ENCODE data around the gene INPP4A.

DNA sequence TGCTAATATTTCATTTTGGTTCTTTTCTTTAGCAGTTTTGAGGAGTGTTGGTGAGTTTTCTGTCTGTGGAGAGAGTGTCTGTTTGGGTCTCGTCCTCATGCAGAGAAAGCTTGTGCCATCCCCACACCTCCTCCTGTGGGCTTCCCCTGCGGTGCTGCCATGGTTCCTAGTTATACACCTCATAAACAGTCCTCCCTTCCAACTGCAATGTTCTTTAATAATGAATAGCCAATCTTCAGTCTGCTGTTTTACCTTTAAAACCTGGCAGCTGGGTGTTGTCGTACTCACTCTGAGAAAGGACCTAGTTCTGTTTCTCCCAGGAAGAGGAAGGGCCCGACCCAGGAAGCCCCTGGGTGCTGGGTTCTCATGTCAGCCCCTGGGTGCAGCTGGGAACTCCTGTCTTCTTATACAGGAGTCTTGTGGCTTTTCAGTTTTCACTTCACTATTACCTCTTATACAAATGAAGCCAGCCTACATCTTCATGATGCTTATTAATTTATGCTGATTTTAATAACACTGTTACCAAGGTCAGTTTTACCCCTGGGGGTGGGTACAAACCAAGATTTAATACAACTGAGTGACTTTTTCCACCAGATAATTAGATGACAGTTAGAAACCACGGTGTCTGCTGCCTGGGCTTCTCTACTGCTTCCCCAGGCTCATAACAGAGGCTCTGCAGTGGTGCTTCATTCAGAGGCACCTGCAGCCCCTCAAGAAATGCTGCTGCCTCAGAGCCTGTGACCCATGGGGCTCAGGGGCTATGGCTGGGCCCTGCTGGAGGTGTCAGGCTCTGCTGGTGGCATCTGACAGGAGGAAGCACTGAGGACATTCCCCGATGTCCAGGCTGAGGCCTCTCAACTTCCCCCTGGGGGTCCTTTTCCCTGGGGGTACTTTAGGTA is 104.5 kb downstream of the INPP4A start:
- no peak for TF ChIP-seq POLR2A (IDR thresholded peaks at IDR 0.05)
- TF ChIP-seq, protein P1, sequence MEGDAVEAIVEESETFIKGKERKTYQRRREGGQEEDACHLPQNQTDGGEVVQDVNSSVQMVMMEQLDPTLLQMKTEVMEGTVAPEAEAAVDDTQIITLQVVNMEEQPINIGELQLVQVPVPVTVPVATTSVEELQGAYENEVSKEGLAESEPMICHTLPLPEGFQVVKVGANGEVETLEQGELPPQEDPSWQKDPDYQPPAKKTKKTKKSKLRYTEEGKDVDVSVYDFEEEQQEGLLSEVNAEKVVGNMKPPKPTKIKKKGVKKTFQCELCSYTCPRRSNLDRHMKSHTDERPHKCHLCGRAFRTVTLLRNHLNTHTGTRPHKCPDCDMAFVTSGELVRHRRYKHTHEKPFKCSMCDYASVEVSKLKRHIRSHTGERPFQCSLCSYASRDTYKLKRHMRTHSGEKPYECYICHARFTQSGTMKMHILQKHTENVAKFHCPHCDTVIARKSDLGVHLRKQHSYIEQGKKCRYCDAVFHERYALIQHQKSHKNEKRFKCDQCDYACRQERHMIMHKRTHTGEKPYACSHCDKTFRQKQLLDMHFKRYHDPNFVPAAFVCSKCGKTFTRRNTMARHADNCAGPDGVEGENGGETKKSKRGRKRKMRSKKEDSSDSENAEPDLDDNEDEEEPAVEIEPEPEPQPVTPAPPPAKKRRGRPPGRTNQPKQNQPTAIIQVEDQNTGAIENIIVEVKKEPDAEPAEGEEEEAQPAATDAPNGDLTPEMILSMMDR (IDR thresholded peaks at IDR 0.05): no peak
